Activated effector memory CD4-positive, alpha-beta T cell treated with anti-CD3 and anti-CD28 coated beads, Interleukin-2, amount 50 U/mL, for 16 hours (primary cell): ENCODE measurements around the gene LIMK1.
"Not testable (repeated sequence)": the region's sequence is repeated elsewhere in the genome, so short reads cannot be mapped to it uniquely, and the experiment has no call there.

Experiments
- DNase-seq: peaks from one replicate; pipeline ENCODE4 v3.0.0-alpha.2; 2020

LIMK1 gene

GRCh38 chr7:74129887-74130286, 46.3 kb downstream of the LIMK1 start:
- DNase-seq = no peak

- DNase-seq = no peak
Observed at GRCh38 chr7:74130518-74130917, 46.9 kb downstream of the LIMK1 start.

GRCh38 chr7:74134117-74134620, 50.6 kb downstream of the LIMK1 start:
- DNase-seq = no peak

GRCh38 chr7:74138334-74138867, 54.8 kb downstream of the LIMK1 start:
- peak; percentile 73 for DNase-seq

GRCh38 chr7:74138945-74139843, 55.6 kb downstream of the LIMK1 start:
- no peak for DNase-seq

- no peak for DNase-seq
Observed at GRCh38 chr7:74141705-74142104, 58.1 kb downstream of the LIMK1 start.

GRCh38 chr7:74143383-74143782, 59.8 kb downstream of the LIMK1 start:
- no peak for DNase-seq

- DNase-seq = no peak
Observed at GRCh38 chr7:74148491-74148890, 64.9 kb downstream of the LIMK1 start.

GRCh38 chr7:74149071-74149470, 65.5 kb downstream of the LIMK1 start:
- no peak for DNase-seq

- DNase-seq = no peak
Observed at GRCh38 chr7:74149603-74150002, 66.0 kb downstream of the LIMK1 start.

GRCh38 chr7:74153736-74154135, 70.1 kb downstream of the LIMK1 start:
- DNase-seq = no peak

- no peak for DNase-seq
Observed at GRCh38 chr7:74155810-74156395, 72.3 kb downstream of the LIMK1 start.

GRCh38 chr7:74157605-74158004, 74.0 kb downstream of the LIMK1 start:
- no peak for DNase-seq

GRCh38 chr7:74164985-74165456, 81.4 kb downstream of the LIMK1 start:
- DNase-seq = no peak

GRCh38 chr7:74165867-74166593, 82.4 kb downstream of the LIMK1 start:
- DNase-seq = no peak

GRCh38 chr7:74167324-74167723, 83.7 kb downstream of the LIMK1 start:
- DNase-seq = not testable (repeated sequence)
